HG03457 (cell line): ENCODE measurements around the gene THEMIS.
"Not testable (repeated sequence)": the region's sequence is repeated elsewhere in the genome, so short reads cannot be mapped to it uniquely, and the experiment has no call there.

Experiments used
- ATAC-seq: cut with Tn5 transposase; IDR thresholded peaks from one replicate; pipeline ENCODE4 v1.9.1; 2021; ENCODE audit warnings: moderate number of reproducible peaks; ENCODE audit not compliant: unreplicated experiment

The THEMIS gene

GRCh38 chr6:127812985-127813698 lies 87.7 kb downstream of the THEMIS start:
- ATAC-seq: no peak

DNA sequence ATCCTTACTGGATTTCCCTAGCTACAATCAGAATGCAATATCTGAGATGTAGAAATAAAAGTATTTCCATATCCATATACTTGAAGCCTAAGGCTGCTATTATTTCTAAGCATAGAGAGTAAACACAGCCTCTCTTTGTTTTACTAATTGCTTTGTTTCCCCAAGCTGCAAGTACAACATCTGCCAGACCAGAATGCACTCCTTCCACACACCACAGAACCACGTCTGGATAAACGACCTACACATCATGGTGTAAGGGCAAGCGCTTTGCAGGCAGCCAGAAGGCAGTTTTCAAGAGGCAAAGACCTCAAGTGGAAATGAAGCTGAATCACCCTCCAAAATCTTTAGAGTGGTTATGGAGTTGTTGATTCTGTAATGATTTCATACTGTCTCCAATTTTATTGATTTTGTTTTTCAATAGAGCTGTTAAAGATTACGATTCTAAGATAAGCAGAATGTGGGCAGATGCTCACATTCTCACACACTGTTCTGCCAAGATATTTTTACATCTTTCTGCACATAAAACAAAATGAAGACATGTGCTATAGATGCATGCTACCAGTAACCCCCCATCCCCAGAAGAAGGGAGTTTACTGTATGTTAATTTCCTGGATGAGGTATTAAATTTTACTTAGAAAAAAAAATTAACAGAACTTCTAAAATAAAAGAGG lies 88.8 kb downstream of the THEMIS start:
- ATAC-seq: no peak

- no peak for ATAC-seq
These were observed 92.9 kb downstream of the THEMIS start for GRCh38 chr6:127807806-127808517.

GRCh38 chr6:127796713-127797112 lies 104.1 kb downstream of the THEMIS start:
- no peak for ATAC-seq

DNA sequence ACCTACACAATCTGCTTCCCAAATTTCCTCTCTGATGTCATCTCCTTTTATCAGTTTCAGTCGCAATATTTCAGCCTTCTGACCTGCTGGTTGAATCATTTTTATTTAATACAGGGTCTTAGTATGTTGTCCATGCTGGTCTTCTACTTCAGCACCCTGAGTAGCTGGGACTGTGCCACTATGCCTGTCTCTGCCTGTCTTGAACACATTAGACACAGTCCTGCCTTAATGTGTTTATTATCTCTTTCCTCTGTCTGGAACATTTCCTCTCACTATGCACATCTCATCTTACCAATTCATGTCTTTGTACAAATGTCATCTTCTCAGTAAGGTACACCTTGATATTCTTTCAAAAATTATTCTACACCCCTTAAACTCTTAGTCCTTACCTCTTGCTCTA lies 106.5 kb downstream of the THEMIS start:
- no peak for ATAC-seq

- ATAC-seq: no peak
These were observed 107.5 kb downstream of the THEMIS start for GRCh38 chr6:127793396-127793795.

DNA sequence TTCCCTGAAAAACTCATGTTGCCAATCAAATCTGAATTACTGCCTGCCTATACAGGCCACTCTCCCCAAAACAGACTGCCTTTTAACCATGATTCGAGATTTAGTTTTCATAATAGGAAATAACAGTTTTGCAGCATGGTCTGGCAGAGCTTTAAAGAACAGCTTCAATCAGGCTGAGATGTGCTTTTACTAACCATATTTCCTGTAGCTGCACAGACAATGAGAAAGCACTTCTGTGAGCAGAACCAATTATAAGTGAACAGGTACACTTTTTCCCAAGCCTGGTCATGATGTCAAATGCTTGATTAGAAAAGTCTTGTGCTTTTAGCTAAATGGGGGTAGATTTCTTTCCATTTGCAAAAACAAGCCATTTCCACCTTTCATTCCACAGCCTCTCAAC lies 108.2 kb downstream of the THEMIS start:
- ATAC-seq: no peak

DNA sequence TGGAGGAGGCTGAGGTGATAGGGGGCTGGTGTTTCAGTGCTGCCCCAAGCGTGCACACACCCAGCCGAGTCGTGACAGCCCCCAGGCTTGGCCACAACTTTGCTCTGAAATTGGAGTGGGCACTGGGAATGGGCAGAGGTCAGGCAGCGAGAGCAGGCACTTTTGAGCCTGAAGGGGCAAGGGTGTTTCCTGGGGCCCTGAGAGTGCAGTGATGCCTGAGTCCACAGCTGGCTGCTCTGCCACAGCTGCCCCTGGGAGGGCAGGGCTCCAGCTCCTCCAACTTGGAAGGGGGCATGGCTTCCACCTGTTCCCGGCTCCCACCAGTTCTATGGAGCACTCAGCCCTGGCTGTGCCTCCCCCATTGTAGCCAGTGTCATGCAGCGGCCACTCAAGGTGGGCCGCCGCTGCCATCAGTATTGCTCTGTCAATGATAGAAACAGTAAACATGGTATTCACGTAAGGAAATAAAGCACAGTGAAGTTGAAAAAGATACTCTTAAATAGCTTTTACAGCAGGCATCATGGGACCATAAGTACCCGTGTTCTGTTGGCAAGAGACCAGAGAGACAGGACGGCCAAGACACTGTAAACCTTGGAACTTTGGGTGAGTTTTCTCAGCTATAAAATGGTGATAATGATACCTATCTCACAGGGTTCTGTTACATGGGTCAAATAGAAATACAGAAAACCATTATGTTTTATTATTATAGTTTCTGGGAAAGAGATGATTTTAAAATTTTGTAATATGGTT lies 108.9 kb downstream of the THEMIS start:
- no peak for ATAC-seq

- no peak for ATAC-seq
These were observed 110.3 kb downstream of the THEMIS start for GRCh38 chr6:127790571-127790970.

- ATAC-seq: no peak
These were observed 114.7 kb downstream of the THEMIS start for GRCh38 chr6:127786109-127786508.

DNA sequence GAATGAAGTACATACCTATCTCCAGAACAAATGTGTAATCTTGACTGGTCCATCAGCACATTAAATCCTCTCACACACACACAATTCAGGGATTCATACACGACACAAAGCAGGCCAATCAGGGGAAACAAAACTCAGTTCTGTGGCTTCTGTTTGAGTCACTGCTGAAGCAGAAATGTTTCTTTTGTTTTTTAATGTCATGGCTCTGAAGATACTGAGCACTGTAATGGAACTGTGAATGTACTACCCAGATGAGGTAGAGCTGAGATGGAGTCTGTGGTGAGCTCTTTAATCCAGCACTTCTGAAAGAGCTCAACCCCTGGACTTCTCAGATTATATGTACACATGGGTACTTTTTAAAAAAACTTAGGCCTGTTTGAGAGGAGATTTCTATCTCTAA lies 116.4 kb downstream of the THEMIS start:
- no peak for ATAC-seq

DNA sequence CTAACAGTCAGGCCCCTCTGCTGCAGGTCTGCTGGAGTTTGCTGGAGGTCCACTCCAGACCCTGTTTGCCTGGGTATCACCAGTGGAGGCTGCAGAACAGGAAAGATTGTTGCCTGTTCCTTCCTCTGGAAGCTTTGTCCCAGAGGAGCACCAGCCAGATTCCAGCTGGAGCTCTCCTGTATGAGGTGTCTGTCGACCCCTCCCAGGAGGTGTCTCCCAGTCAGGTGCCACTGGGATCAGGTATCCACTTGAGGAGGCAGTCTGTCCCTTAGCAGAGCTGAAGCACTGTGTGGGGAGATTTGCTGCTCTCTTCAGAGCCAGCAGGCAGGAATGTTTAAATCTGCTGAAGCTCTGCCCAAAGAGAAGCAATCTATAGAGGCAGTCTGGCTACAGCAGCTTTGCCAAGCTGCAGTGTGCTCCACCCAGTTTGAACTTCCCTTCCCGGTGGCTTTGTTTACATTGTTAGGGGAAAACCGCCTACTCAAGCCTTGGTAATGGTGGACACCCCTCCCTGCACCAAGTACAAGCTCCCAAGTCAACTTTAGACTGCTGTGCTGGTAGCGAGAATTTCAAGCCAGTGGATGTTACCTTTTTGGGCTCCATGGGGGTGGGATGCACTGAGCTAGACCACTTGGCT lies 119.1 kb downstream of the THEMIS start:
- not testable (repeated sequence) for ATAC-seq

- ATAC-seq: no peak
These were observed 124.5 kb downstream of the THEMIS start for GRCh38 chr6:127776320-127776719.

DNA sequence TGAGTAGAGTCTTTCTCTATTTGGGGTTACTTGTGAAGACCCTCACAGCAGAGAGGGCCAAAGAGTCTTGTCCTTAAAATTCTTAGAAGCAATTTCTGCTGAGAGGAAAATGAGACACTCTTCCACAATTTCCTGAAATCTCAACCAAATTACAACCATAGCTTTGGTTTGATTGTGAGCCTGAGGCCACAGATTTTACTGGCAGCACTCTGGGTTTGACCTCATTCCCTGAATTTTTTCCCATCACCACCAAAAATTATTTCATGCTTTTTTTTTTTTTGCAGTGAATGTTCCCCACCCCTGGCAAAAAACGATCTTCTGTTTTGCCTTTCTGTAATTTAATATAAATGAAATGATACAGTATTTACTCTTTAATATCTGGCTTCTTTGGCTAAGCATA lies 125.5 kb downstream of the THEMIS start:
- no peak for ATAC-seq

DNA sequence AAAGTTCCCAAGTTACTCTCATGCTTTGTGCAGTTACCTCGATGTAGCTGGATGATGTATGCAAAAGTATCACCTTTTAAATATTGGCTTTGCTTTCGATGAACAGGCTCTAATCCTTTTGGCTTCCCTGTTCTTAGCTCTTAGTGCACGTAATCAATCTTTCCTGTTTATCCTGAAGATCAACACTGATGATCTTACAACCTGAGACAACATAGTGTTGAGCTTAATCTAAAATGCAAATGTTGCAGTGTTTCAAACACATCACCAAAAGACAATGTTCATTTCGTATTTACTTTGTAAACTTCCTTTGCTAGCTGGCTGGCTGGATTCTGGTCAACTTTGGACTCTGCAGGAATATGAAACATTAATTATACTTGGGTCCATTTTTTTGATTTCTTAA lies 132.1 kb downstream of the THEMIS start:
- ATAC-seq: no peak

DNA sequence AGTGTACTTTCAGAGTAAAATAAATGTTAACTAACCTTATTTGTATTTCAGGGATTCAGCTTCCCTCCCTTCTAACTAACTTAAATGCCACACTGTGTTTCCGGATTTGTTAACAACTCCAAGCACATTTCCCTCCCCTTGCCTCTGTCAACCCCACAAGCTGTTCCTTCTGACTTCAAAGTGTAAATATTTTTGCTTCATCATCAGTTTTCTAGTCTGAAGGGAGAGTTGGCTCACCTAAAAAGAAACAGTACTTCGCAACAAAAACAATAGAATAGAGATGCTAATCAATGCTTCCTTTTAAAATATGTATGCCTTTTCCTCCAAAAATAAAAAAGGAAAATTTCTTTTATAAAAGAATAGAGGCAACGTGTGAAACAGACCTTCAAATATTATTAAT lies 132.6 kb downstream of the THEMIS start:
- no peak for ATAC-seq

- no peak for ATAC-seq
These were observed 134.9 kb downstream of the THEMIS start for GRCh38 chr6:127765949-127766348.

GRCh38 chr6:127762284-127762683 lies 138.6 kb downstream of the THEMIS start:
- no peak for ATAC-seq

DNA sequence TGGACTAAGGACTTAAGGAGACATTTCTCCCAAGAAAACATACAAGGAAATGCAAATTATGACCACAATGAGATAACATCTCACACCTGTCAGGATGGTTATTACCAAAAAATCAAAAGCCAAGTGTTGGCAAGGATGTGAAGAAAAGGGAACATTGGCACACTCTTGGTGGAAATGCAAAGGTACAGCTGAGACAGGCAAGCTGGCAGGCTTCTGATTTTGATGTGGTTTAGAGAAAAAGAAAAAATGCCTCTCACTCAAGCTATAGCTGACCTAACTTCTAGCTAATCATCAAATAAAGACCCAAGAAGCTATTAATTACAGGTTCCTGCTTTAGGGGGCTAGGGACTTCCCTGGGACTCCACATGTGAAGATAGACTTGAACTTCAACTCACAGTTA lies 139.8 kb downstream of the THEMIS start:
- no peak for ATAC-seq

- no peak for ATAC-seq
These were observed 151.8 kb downstream of the THEMIS start for GRCh38 chr6:127749095-127749494.

- ATAC-seq: no peak
These were observed 152.6 kb downstream of the THEMIS start for GRCh38 chr6:127748290-127748689.
